Common myeloid progenitor, CD34-positive (primary cell): ENCODE data around the gene CTTNBP2NL.

Experiments
- CTCF ChIA-PET: fragments of 350-600 bp; sonication (Branson Sonifier 250); formaldehyde crosslinking; loops from one replicate; lab custom pipeline; 2021; ENCODE audit warnings: antibody characterized with exemption; lab: Charles Lee
- POLR2A ChIA-PET: fragments of 350-600 bp; sonication (Branson Sonifier 250); formaldehyde crosslinking; loops from one replicate; lab custom pipeline; 2021; ENCODE audit warnings: antibody characterized with exemption; lab: Charles Lee
- DNase-seq, 3 donors: peaks; one replicate each; pipeline versions ENCODE4 v3.0.0 to v3.0.0-alpha.2; 2013
- H3K27ac ChIP-seq, 2 experiments: 1 replicate in 1 of 2; 2 replicates in 1 of 2; pipeline ENCODE4 v1.7.0; 2013; ENCODE audit warnings: inconsistent platforms in 2 of 2, low read length in 2 of 2, mild to moderate bottlenecking in 2 of 2, low read depth in 1 of 2, moderate library complexity in 1 of 2; ENCODE audit not compliant: severe bottlenecking in 2 of 2, insufficient read depth in 1 of 2, poor library complexity in 1 of 2
- H3K27me3 ChIP-seq, 5 experiments: replicated peaks in 2 of 5; 1 replicate in 3 of 5; 2 replicates in 2 of 5; pipeline versions ENCODE4 v1.6.1 to v1.7.0; 2013; ENCODE audit warnings: low read length in 4 of 5, mild to moderate bottlenecking in 2 of 5, moderate library complexity in 2 of 5, inconsistent platforms in 1 of 5; ENCODE audit not compliant: insufficient read depth in 5 of 5, control insufficient read depth in 4 of 5
- H3K36me3 ChIP-seq, 4 experiments: 1 replicate in 2 of 4; 2 replicates in 2 of 4; pipeline versions ENCODE4 v1.6.1 to v1.7.0; 2013; ENCODE audit warnings: low read length in 3 of 4, control low read depth in 1 of 4, mild to moderate bottlenecking in 1 of 4; ENCODE audit not compliant: control insufficient read depth in 4 of 4, insufficient read depth in 4 of 4
- H3K4me1 ChIP-seq, 4 experiments: 1 replicate in 3 of 4; 2 replicates in 1 of 4; pipeline versions ENCODE4 v1.6.1 to v1.7.1; 2013; ENCODE audit warnings: low read length in 3 of 4, mild to moderate bottlenecking in 3 of 4, control low read depth in 1 of 4, inconsistent platforms in 1 of 4, moderate library complexity in 1 of 4; ENCODE audit not compliant: control insufficient read depth in 4 of 4, insufficient read depth in 4 of 4; ENCODE audit errors: control extremely low read depth in 1 of 4
- H3K4me3 ChIP-seq, 7 experiments: 1 replicate in 4 of 7; 2 replicates in 3 of 7; pipeline versions ENCODE4 v1.5.1 to v1.7.0; 2013; ENCODE audit warnings: mild to moderate bottlenecking in 7 of 7, low read length in 6 of 7, moderate library complexity in 6 of 7, inconsistent platforms in 2 of 7, low read depth in 2 of 7, control low read depth in 1 of 7; ENCODE audit not compliant: insufficient read depth in 4 of 7, control insufficient read depth in 1 of 7; ENCODE audit errors: extremely low read depth in 1 of 7
- H3K9me3 ChIP-seq, 5 experiments: 1 replicate in 4 of 5; 2 replicates in 1 of 5; pipeline versions ENCODE4 v1.6.1 to v1.7.1; 2013; ENCODE audit warnings: low read length in 4 of 5, mild to moderate bottlenecking in 2 of 5, inconsistent platforms in 1 of 5, low read depth in 1 of 5, moderate library complexity in 1 of 5; ENCODE audit not compliant: control insufficient read depth in 4 of 5, insufficient read depth in 2 of 5; ENCODE audit errors: control extremely low read depth in 1 of 5
- WGBS: methylation state at CpG from one replicate; pipeline ENCODE4 v1.1.5; 2013; ENCODE audit not compliant: insufficient coverage; 5-methylcytosine and 5-hydroxymethylcytosine counted together

Gene CTTNBP2NL

DNA sequence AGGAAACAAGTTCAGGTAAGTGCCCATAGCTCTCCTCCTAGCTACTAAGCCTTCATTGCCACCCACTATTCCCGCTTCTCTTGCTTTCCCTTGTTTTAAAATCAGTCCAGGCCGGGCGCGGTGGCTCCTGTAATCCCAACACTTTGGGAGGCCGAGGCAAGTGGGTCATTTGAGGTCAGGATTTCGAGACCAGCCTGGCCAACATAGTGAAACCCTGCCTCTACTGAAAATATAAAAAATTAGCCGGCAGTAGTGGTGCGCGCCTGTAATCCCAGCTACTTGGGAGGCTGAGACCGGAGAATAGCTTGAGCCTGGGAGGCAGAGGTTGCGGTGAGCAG is 4.4 kb upstream of the CTTNBP2NL start:
- H3K27me3 ChIP-seq = peaks cover 0 to 5% (median 0%) of the 10 kb centered on the region in 5 experiments
- ChIA-PET POLR2A (interaction anchor here (0.6 kb wide), 1 partner anchor 322 kb away, joined by 4 read pairs; no protein-coding TSS in a partner anchor), CTCF (interaction anchor here (0.8 to 4.8 kb wide), 23 partner anchors 8 to 413 kb away, joined by 3 to 78 read pairs (median 6); partner anchors contain the start of genes MOV10, PPM1J and RHOC)
- H3K4me1 ChIP-seq = peaks cover 5 to 33% (median 24%) of the 10 kb centered on the region in 4 experiments
- no peaks in the 10 kb centered on the region for H3K36me3 ChIP-seq
- no peak for DNase-seq
- no peaks in the 10 kb centered on the region for H3K9me3 ChIP-seq
- WGBS = 96% methylated on average over 10 of the region's 11 CpGs
- H3K4me3 ChIP-seq = peak overlapping the region in 1 of 7 experiments; percentile 50
- H3K27ac ChIP-seq = no peak overlapping the region

DNA sequence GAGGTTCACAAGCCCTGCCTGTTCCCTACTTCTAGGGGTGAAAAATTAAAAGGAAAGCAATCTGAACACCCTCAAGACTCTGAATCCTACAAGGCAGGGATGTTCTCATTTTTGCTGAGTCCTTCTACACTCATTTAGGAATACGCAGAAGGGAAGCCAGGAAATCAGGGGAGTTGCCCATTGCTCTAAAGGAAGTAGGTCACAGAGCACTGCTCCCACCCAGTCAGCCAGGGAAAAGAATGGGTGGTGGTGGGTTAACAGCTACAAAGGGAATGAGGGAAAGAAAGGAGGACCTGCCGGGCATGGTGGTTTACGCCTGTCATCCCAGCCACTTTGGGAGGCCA is 2.4 kb upstream of the CTTNBP2NL start:
- DNase-seq = no peak

DNA sequence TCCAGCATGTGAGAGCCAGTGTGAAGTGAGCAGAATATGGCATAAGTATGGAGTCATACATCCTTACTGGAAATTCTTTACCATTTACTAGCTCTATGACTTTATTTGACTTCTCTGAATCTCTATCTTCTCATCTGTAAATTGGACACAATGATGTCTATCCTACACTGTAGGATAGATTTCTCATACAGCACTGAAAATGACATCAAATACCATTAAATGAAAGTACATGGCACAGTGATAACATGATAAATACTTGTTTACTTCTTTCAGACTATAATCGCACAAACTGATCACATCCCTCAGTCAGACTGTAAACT is 1.3 kb upstream of the CTTNBP2NL start:
- CTCF ChIA-PET = interaction anchor here (1.0 to 4.7 kb wide), 8 partner anchors 8 to 313 kb away, joined by 3 to 24 read pairs (median 3); no protein-coding TSS in a partner anchor
- H3K4me1 ChIP-seq = peaks cover 5 to 37% (median 30%) of the 10 kb centered on the region in 4 experiments
- H3K36me3 ChIP-seq = no peaks in the 10 kb centered on the region
- H3K4me3 ChIP-seq = peak overlapping the region in 3 of 7 experiments; percentile 3 to 42 (median 32)
- POLR2A ChIA-PET = interaction anchor here (0.6 kb wide), 1 partner anchor 225 kb away, joined by 4 read pairs; the partner anchor contains the start of genes CAPZA1 and ST7L
- 100% methylated on average over 1 of the region's 1 CpG for WGBS
- peak overlapping the region in 1 of 2 experiments; percentile 26 for H3K27ac ChIP-seq
- H3K27me3 ChIP-seq = peaks cover 0 to under 1% (median 0%) of the 10 kb centered on the region in 5 experiments
- no peak for DNase-seq
- no peaks in the 10 kb centered on the region for H3K9me3 ChIP-seq

More for the DNA sequence above, 2.4 kb upstream of the CTTNBP2NL start:
- Histone ChIP-seq H3K27me3 (peaks cover 0 to 5% (median 0%) of the 10 kb centered on the region in 5 experiments), H3K4me1 (peaks cover 5 to 37% (median 30%) of the 10 kb centered on the region in 4 experiments), H3K9me3 (no peaks in the 10 kb centered on the region), H3K27ac (no peak overlapping the region), H3K4me3 (no peak overlapping the region), H3K36me3 (no peaks in the 10 kb centered on the region)
- WGBS = no CpG with 5 or more reads among the region's 3 CpGs
- ChIA-PET POLR2A (no interaction called here), CTCF (interaction anchor here (1.0 to 4.7 kb wide), 6 partner anchors 69 to 315 kb away, joined by 3 to 24 read pairs (median 6); no protein-coding TSS in a partner anchor)

DNA sequence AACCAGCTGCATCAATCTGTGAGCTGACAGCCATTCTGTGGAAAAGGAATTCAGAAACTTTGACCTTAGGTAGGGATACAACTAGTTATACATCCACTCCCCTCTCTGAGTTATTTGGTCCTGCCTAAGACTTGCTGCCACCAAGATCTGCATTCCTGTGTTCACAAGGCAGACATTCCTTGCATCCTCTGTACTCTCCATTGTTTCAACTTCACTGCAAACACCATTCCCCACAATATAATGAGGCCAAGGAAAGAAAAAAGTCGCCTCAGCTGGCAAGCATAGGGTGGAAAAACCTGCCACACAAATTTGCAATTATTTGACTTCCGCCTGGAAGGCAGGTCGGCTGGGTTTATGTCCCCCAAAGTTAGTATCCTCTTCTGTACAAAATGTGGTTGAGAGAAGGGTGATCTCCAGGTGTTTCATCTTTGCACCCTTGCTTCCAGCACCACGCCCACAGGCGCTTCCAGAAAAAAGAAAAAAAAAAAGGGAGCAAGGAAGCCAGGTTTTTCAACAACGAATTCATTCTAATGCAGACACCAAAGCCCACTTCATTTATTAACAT is 676 bp upstream of the CTTNBP2NL start:
- peak overlapping the region; percentile 85 to 98 (median 93) for H3K4me3 ChIP-seq
- ChIA-PET POLR2A (no interaction called here), CTCF (interaction anchor here (1.2 to 4.7 kb wide), 7 partner anchors 9 to 313 kb away, joined by 3 to 24 read pairs (median 3); no protein-coding TSS in a partner anchor)
- WGBS = 10% methylated on average over 3 of the region's 6 CpGs
- no peaks in the 10 kb centered on the region for H3K36me3 ChIP-seq
- peak overlapping the region in 1 of 2 experiments; percentile 64 for H3K27ac ChIP-seq
- no peak for DNase-seq
- H3K4me1 ChIP-seq = peaks cover 5 to 37% (median 30%) of the 10 kb centered on the region in 4 experiments
- H3K9me3 ChIP-seq = no peaks in the 10 kb centered on the region
- no peaks in the 10 kb centered on the region for H3K27me3 ChIP-seq

DNA sequence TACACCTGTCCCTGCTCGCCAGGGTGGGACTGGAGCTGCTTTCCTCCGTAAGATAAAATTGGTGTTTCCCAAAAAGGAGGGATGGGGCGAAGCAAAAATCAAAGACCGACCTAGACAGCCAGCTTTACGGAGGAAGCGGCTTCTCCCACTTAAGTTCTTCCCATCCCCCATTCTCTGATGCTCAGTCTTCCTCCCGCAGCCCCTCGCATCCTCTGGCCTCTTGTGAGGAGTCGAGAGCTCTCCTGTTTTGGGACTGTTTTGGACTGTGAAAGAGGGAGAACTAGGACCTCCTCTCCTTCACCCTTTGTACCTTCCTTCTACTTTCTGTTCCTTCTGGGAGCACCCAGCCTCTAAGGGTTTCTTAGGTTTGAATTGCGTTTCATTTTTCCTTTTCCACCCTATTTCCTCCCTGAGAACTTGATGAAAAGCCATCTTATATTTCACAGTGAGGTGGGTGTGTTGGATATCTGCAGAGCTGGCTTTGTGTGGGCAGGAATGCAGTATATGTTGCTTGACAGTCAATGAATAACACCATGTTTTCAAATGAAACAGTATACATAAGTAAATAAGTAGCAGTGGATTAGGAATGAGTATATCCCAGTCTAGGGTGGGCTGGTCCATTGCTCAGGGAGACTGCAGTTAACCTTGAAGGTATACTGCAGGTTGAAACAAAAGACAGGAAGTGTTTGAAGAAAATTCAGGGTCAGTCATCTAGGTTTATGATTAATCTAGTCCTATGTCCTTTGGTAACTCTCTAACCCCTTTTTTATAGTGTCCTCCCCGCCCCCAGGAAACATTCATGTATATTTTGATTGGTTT is 848 bp downstream of the CTTNBP2NL start:
- Histone ChIP-seq H3K4me3 (peak overlapping the region; percentile 85 to 98 (median 93)), H3K27ac (peak overlapping the region in 1 of 2 experiments; percentile 34), H3K9me3 (no peaks in the 10 kb centered on the region), H3K36me3 (no peaks in the 10 kb centered on the region), H3K27me3 (no peaks in the 10 kb centered on the region), H3K4me1 (peaks cover 5 to 33% (median 25%) of the 10 kb centered on the region in 4 experiments)
- ChIA-PET CTCF (interaction anchor here (1.4 to 4.7 kb wide), 2 partner anchors 69 to 319 kb away, joined by 4 to 24 read pairs; no protein-coding TSS in a partner anchor), POLR2A (no interaction called here)
- 5% methylated on average over 3 of the region's 11 CpGs for WGBS
- no peak for DNase-seq

DNA sequence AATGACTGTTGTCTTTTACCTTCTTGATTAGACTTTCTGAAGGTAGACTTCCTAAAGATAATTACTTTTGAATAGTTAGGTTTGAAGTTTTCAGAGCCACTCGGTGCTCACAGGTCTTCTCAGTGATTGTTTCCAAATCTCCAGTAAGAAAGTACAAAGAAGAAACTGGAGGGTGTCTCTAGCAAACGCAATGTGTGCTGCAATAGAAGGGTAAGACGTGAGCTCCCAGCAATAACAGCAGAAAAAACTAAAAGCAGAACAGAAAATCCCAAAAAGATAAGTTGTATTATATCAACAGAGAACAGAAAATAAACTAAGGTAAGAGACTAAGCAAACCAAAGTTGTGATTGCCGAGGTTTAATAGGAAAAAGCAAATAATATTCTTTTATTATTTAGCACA is 1.8 kb downstream of the CTTNBP2NL start:
- no peak for DNase-seq
- Histone ChIP-seq H3K4me3 (peak overlapping the region in 1 of 7 experiments; percentile 8), H3K9me3 (no peaks in the 10 kb centered on the region), H3K27ac (no peak overlapping the region), H3K36me3 (no peaks in the 10 kb centered on the region), H3K4me1 (peaks cover 5 to 33% (median 25%) of the 10 kb centered on the region in 4 experiments), H3K27me3 (no peaks in the 10 kb centered on the region)
- ChIA-PET POLR2A (no interaction called here), CTCF (interaction anchor here (1.4 to 4.7 kb wide), 2 partner anchors 68 to 318 kb away, joined by 4 to 24 read pairs; no protein-coding TSS in a partner anchor)
- 100% methylated on average over 1 of the region's 4 CpGs for WGBS
